ENCODE data around the gene NAPG. TPM values are rescaled to one million over a fixed set of nuclear protein-coding genes. Genes with fewer than 3 reads are reported as not detected.

NAPG gene
- total and polyA plus RNA-seq, 12 donors: 14.3 to 49.9 (median 36.1) TPM

DNA sequence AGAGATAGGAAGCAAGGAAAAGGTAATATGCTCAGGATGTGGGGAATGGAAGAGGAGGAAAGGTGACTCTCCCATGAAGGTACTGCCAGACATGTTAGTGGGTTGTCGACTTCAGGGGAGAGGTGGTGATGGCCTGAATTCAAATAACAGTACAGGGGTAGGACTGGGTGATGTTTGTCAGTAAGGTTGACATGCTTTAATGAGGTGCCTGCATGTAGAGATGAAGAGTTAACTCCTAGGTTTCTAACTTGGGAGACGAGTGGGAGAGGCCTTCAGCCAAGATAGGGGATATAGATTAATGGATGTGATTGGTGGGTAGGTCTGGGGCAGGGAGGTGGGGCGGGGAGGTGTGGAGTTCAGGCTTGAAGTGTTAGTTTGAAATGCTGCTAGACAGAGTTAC lies 2.6 kb downstream of the NAPG start:
- H3K9me3 ChIP-seq: no peaks in the 10 kb centered on the region
- no peak overlapping the region for H3K4me3 ChIP-seq
- H3K36me3 ChIP-seq: peaks cover 0 to 21% (median 0%) of the 10 kb centered on the region in 9 donors
- intact Hi-C loops (cut with DNase I): loop anchor here in 2 of 10 donors (10.0 kb wide), 2 partner anchors 814 to 914 kb away; partner anchors contain the start of gene PPP4R1 (in 1 of the 2)
- peaks cover 6 to 65% (median 55%) of the 10 kb centered on the region in 9 donors for H3K4me1 ChIP-seq
- no peaks in the 10 kb centered on the region for H3K27me3 ChIP-seq
- DNase-seq (no peak), ATAC-seq (no peak)
- H3K27ac ChIP-seq: no peak overlapping the region
- TF ChIP-seq, protein P1, sequence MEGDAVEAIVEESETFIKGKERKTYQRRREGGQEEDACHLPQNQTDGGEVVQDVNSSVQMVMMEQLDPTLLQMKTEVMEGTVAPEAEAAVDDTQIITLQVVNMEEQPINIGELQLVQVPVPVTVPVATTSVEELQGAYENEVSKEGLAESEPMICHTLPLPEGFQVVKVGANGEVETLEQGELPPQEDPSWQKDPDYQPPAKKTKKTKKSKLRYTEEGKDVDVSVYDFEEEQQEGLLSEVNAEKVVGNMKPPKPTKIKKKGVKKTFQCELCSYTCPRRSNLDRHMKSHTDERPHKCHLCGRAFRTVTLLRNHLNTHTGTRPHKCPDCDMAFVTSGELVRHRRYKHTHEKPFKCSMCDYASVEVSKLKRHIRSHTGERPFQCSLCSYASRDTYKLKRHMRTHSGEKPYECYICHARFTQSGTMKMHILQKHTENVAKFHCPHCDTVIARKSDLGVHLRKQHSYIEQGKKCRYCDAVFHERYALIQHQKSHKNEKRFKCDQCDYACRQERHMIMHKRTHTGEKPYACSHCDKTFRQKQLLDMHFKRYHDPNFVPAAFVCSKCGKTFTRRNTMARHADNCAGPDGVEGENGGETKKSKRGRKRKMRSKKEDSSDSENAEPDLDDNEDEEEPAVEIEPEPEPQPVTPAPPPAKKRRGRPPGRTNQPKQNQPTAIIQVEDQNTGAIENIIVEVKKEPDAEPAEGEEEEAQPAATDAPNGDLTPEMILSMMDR (IDR thresholded peaks at IDR 0.05): no peak
- WGBS, 2 donors: 59 to 60% methylated on average over 3 of the region's 3 CpGs

DNA sequence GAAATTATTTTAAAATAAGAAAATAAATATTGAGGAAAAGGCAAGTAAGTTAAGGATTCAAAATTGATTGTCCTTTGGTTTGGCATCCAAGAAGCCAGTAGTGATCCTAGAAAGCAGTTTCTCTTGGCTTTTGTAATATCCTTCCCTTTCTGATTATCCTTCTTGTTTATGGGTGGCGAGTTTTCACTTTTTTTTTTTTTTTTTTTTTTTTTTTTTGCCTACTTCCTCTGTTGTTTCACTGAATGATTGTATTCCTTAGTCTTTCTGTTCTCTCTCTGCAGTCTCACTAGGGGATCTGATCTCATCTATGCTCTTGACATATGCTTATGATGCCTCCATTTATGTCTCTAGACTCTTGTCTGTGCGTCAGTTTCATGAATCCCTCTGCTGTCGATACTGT lies 4.2 kb downstream of the NAPG start:
- no peaks in the 10 kb centered on the region for H3K9me3 ChIP-seq
- H3K4me3 ChIP-seq: no peak overlapping the region
- no peaks in the 10 kb centered on the region for H3K27me3 ChIP-seq
- H3K27ac ChIP-seq: peak overlapping the region in 7 of 10 donors; percentile 32 to 62 (median 51)
- H3K4me1 ChIP-seq: peaks cover 6 to 62% (median 55%) of the 10 kb centered on the region in 9 donors
- DNase-seq (no peak), ATAC-seq (no peak)
- WGBS, 2 donors: 71 to 79% methylated on average over 3 of the region's 3 CpGs
- TF ChIP-seq, protein P1 (IDR thresholded peaks at IDR 0.05): no peak
- intact Hi-C loops (cut with DNase I): no loop called here
- H3K36me3 ChIP-seq: peaks cover 0 to 31% (median 0%) of the 10 kb centered on the region in 9 donors

DNA sequence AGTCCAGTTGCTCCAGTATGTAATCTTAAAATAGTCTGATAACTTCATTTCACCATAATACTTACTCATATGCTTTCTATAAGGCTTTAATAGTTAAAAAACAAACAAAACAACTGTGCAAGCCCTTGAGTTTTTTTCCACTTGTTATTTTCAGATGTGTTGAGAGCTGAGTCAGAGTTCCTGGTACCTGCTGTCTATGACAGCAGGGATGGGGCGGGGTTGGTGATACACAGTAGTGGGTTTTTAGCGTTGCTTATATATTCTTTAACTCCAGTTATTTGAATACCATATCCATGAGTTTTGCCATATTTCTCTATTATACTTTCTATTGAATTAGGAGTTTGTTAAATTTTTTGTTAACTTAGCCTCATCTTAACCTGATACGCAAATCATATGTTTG lies 5.0 kb downstream of the NAPG start:
- Histone ChIP-seq H3K27ac (peak overlapping the region in 7 of 10 donors; percentile 32 to 62 (median 51)), H3K4me1 (peaks cover 6 to 58% (median 50%) of the 10 kb centered on the region in 9 donors), H3K4me3 (no peak overlapping the region), H3K36me3 (peaks cover 0 to 37% (median 0%) of the 10 kb centered on the region in 9 donors), H3K9me3 (no peaks in the 10 kb centered on the region), H3K27me3 (no peaks in the 10 kb centered on the region)
- intact Hi-C loops (cut with DNase I): no loop called here
- WGBS, 2 donors: 68 to 71% methylated on average over 3 of the region's 3 CpGs
- DNase-seq (no peak), ATAC-seq (peak in 3 of 8 donors; percentile 25 to 48 (median 47))
- TF ChIP-seq, protein P1 (IDR thresholded peaks at IDR 0.05): no peak

DNA sequence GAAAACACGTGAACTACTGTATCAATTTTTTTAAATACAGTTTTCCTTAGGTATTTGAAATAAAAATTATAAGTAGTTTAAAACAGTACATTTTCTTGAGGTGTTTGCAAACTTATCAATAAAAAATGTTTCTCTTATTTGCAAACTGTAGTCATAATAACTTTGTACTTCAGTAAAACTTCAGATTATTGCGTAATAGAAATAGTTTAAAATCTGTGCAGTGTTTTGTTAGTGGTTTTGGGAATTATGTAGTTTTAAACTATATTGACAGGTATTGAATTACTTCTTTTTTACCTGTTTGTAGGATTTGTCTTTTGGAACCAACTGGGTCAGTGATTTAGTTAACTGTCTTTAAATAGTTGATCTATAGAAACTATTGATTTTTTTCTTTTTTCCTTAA lies 7.3 kb downstream of the NAPG start:
- ATAC-seq (no peak), DNase-seq (no peak)
- H3K4me3 ChIP-seq: no peak overlapping the region
- WGBS, 2 donors: 94 to 97% methylated on average over 2 of the region's 2 CpGs
- H3K27me3 ChIP-seq: no peaks in the 10 kb centered on the region
- TF ChIP-seq, protein P1 (IDR thresholded peaks at IDR 0.05): no peak
- no peaks in the 10 kb centered on the region for H3K9me3 ChIP-seq
- intact Hi-C loops (cut with DNase I): no loop called here
- H3K27ac ChIP-seq: no peak overlapping the region
- H3K36me3 ChIP-seq: peaks cover 0 to 49% (median 0%) of the 10 kb centered on the region in 9 donors
- peaks cover 3 to 45% (median 35%) of the 10 kb centered on the region in 9 donors for H3K4me1 ChIP-seq

Data from heart right ventricle (tissue), 16 donors.